Tibial artery (tissue), 4 donors: ENCODE data around the gene SLC35A4.

Experiments
- DNase-seq, 2 donors: peaks; one replicate each; pipeline ENCODE4 v3.0.0-alpha.2; 2019
- H3K27ac ChIP-seq, 2 donors: fragments of 200-600 bp; sonication (generic) in 1 of 2; 1 replicate in 1 of 2; 2 replicates in 1 of 2; pipeline ENCODE4 v1.5.1; 2018 to 2019; ENCODE audit warnings: mild to moderate bottlenecking in 1 of 2
- H3K27me3 ChIP-seq, 2 donors: fragments of 200-600 bp; sonication (generic) in 1 of 2; one replicate each; pipeline versions ENCODE4 v1.5.1 to v1.6.0; 2016 to 2019
- H3K36me3 ChIP-seq, 3 donors: fragments of 200-600 bp; sonication (generic) in 2 of 3; one replicate each; pipeline ENCODE4 v1.5.1; 2016 to 2019; ENCODE audit warnings: mild to moderate bottlenecking in 2 of 3
- H3K4me1 ChIP-seq, 4 donors: fragments of 200-600 bp; sonication (generic) in 2 of 4; 1 replicate in 3 of 4; 2 replicates in 1 of 4; pipeline ENCODE4 v1.5.1; 2016 to 2019
- H3K4me3 ChIP-seq, 2 donors: fragments of 200-600 bp; sonication (generic) in 1 of 2; 1 replicate in 1 of 2; 2 replicates in 1 of 2; pipeline ENCODE4 v1.5.1; 2018 to 2019; ENCODE audit warnings: mild to moderate bottlenecking in 2 of 2
- H3K9me3 ChIP-seq, 3 donors: fragments of 200-600 bp; sonication (generic) in 1 of 3; one replicate each; pipeline ENCODE4 v1.5.1; 2016 to 2019
- CTCF ChIP-seq, 2 experiments: fragments of 200-600 bp in 1 of 2; fragments of 450-650 bp in 1 of 2; IDR thresholded peaks; one replicate each; pipeline ENCODE4 v1.5.1; 2017 to 2019; ENCODE audit warnings: antibody characterized with exemption in 2 of 2, mild to moderate bottlenecking in 1 of 2, moderate library complexity in 1 of 2
- intact Hi-C: fragments of 100-400 bp; cut with DNase I; formaldehyde crosslinking; loops from one replicate; pipeline ENCODE4 v1.15.0; 2023; ENCODE audit warnings: low total_unique reads

SLC35A4 gene

GRCh38 chr5:140566665-140567064 is 2.0 kb downstream of the SLC35A4 start:
- no peak for TF ChIP-seq CTCF (IDR thresholded peaks at IDR 0.05)
- Histone ChIP-seq H3K36me3 (peaks cover 8 to 50% (median 37%) of the 10 kb centered on the region in 3 donors), H3K9me3 (no peaks in the 10 kb centered on the region), H3K27me3 (no peaks in the 10 kb centered on the region), H3K4me1 (peaks cover 0 to 66% (median 41%) of the 10 kb centered on the region in 4 donors), H3K27ac (no peak overlapping the region), H3K4me3 (no peak overlapping the region)
- intact Hi-C loops, result loop anchor here (10.0 kb wide), 2 partner anchors 148 to 162 kb away; partner anchors contain the start of gene ANKHD1
- DNase-seq, result no peak

- no peak for DNase-seq
- Histone ChIP-seq H3K4me1 (peaks cover 0 to 60% (median 38%) of the 10 kb centered on the region in 4 donors), H3K36me3 (peaks cover 8 to 44% (median 34%) of the 10 kb centered on the region in 3 donors), H3K27ac (no peak overlapping the region), H3K27me3 (no peaks in the 10 kb centered on the region), H3K4me3 (no peak overlapping the region), H3K9me3 (no peaks in the 10 kb centered on the region)
- intact Hi-C loops, result loop anchor here (10.0 kb wide), 2 partner anchors 148 to 162 kb away; partner anchors contain the start of gene ANKHD1
- no peak for TF ChIP-seq CTCF (IDR thresholded peaks at IDR 0.05)
Observed at GRCh38 chr5:140567136-140567818, 2.6 kb downstream of the SLC35A4 start.

GRCh38 chr5:140567871-140568270 is 3.2 kb downstream of the SLC35A4 start:
- DNase-seq, result no peak
- no peaks in the 10 kb centered on the region for H3K9me3 ChIP-seq
- no peak overlapping the region for H3K27ac ChIP-seq
- no peak for TF ChIP-seq CTCF (IDR thresholded peaks at IDR 0.05)
- intact Hi-C loops, result loop anchor here (10.0 kb wide), 2 partner anchors 147 to 163 kb away; partner anchors contain the start of gene ANKHD1
- no peak overlapping the region for H3K4me3 ChIP-seq
- H3K36me3 ChIP-seq, result peaks cover 8 to 43% (median 34%) of the 10 kb centered on the region in 3 donors
- H3K4me1 ChIP-seq, result peaks cover 0 to 54% (median 35%) of the 10 kb centered on the region in 4 donors
- no peaks in the 10 kb centered on the region for H3K27me3 ChIP-seq

- Histone ChIP-seq H3K9me3 (no peaks in the 10 kb centered on the region), H3K4me1 (peaks cover 0 to 47% (median 30%) of the 10 kb centered on the region in 4 donors), H3K27me3 (no peaks in the 10 kb centered on the region), H3K36me3 (peaks cover 8 to 43% (median 34%) of the 10 kb centered on the region in 3 donors), H3K27ac (peak overlapping the region; percentile 49 to 64), H3K4me3 (no peak overlapping the region)
- TF ChIP-seq CTCF (IDR thresholded peaks at IDR 0.05), result no peak
- intact Hi-C loops, result loop anchor here (10.0 kb wide), 2 partner anchors 146 to 164 kb away; partner anchors contain the start of gene ANKHD1
- DNase-seq, result no peak
Observed at GRCh38 chr5:140568443-140569063, 3.9 kb downstream of the SLC35A4 start.

- Histone ChIP-seq H3K27me3 (no peaks in the 10 kb centered on the region), H3K27ac (peak overlapping the region; percentile 49 to 64), H3K4me1 (peaks cover 0 to 42% (median 26%) of the 10 kb centered on the region in 4 donors), H3K4me3 (no peak overlapping the region), H3K9me3 (no peaks in the 10 kb centered on the region), H3K36me3 (peaks cover 8 to 43% (median 34%) of the 10 kb centered on the region in 3 donors)
- no peak for DNase-seq
- intact Hi-C loops, result loop anchor here (10.0 kb wide), 2 partner anchors 146 to 164 kb away; partner anchors contain the start of gene ANKHD1
- no peak for TF ChIP-seq CTCF (IDR thresholded peaks at IDR 0.05)
Observed at GRCh38 chr5:140569197-140569596, 4.6 kb downstream of the SLC35A4 start.
